GM21367 (cell line): ENCODE measurements around the gene SCN9A.
"Not testable (repeated sequence)": the region's sequence is repeated elsewhere in the genome, so short reads cannot be mapped to it uniquely, and the experiment has no call there.

Experiments used
- ATAC-seq: cut with Tn5 transposase; IDR thresholded peaks from one replicate; pipeline ENCODE4 v1.9.1; 2021; ENCODE audit not compliant: unreplicated experiment

Gene SCN9A

DNA sequence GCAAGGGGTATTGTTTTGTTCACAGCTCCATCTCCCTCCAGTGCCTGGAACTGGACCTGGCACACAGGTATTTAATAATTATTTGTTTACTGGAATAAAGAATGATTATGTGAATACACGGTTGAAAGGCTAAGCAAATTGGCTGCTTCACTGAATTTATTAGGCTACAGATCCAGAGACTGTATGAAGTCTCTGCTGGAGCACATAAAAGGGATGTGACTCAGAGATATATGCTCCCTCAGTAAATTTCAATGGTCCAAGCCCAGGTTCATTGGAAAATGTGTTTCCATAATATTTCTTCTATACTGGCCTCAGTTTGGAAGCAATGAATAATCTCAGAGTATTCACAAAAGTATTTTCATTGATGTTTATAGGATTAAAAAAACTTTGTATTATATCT, 126.4 kb downstream of the SCN9A start:
- no peak for ATAC-seq

DNA sequence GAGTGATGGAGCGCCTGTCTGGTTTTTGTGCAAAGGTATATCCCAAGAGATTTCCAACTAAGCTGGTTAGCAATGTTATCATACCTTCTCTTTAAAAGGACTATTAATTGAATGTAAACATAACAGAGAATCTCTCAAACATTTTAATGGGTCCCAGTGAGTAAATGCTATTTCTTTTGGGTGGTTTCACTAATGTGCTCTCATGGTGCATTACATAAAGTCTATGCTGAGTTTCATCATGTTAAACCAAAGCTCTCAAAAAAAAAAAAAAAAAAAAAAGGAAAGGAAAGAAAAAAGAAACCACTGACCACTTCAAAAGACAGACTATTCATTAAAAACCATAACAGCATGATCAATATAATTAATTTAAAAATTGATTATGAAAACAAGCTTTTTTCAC, 128.8 kb downstream of the SCN9A start:
- no peak for ATAC-seq

DNA sequence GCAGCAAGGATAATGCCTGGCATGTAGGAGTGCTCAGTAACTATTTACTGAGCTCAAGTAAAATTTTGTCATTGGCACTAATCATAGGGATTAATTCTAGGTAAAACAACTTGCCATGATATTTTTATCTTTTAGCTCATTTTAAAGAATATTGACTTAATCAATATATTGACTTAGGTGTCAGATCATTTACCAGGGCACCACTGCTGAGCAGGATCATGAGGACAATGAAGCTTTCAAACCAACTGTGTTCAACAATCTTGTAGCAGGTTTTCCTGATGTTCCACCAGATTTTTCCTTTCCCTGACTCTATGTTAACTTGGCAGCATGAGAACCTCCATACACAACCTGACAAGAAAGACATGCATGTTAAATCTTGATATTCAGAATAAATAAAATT, 133.4 kb downstream of the SCN9A start:
- ATAC-seq: no peak

DNA sequence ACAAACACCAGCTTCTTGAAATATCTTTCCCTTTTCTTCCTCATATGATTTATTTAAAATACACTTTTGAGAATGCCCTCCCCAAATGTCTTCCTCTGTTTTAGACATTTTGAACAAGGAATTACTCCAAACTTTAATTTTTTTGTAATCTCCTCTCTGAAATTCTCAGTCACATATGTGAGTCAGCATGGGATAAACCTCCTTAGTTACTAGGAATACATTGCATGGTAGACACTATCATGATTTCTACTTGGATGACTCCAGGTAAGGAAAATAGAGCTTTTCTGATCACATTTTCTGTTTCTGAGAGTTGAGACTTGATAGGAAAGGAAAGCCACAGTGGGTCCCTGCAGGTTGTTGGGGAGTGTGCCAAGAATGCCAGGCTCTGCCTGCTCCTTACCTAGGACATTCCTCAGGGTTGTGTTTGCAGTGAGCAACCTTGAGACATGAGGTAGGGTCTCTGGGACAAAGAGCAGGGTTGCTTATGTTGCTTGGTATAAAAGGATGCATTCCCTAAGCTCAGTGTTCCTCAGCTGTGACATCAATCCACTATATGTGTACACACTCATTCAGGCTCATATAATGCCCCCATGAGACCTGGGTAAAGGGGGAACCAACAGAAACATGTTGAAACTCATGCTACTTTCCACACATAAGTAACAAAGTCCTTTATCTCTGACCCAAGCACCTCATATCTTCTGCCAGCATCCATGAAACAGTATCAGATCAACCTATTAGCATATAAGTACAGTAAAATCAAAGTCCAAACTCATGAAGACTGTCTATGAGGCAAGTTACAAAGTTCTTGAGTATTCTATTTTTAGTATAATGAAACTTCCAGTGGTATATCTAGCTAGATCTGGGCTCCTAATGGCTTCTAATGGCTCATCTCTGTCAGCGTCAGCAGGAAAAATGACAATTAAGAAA, 135.1 kb downstream of the SCN9A start:
- no peak for ATAC-seq

DNA sequence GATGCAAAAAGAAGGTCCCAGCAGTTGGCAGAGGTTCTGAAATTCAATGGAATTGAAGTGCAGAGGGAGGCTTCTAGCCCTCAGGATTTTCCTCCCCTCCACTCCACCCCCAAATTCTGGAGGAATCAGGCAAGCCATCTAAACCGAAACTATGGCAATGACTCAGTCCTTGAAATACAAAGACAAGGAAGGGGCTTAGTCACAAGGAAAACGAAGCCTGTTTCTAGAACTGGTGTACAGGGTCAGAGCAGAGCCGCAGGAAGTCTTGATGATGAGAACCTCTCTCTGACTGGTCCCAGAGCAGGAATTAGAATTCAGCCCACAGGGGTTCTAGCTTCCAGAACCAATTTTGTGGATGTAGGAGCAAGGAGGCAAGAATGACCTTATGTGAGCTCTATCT, 136.2 kb downstream of the SCN9A start:
- ATAC-seq: no peak

DNA sequence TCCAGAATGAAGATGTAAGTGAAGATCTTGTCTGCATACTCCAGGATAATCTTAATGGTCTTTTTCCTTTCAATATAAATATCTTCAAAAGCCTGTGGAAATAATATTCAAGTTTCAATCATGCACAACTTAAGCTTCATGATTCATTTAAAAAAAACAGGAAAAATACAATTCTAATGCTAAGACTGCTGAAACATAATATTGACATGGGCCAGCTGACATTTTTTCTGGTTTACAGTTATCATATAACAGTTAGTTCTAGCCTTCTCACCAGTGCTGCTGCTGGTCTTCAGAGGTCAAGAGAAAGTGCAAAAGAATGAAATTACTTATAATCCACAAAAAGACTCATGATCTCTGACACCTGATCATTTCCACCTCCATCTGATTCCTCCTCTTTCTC, 137.6 kb downstream of the SCN9A start:
- ATAC-seq: no peak

DNA sequence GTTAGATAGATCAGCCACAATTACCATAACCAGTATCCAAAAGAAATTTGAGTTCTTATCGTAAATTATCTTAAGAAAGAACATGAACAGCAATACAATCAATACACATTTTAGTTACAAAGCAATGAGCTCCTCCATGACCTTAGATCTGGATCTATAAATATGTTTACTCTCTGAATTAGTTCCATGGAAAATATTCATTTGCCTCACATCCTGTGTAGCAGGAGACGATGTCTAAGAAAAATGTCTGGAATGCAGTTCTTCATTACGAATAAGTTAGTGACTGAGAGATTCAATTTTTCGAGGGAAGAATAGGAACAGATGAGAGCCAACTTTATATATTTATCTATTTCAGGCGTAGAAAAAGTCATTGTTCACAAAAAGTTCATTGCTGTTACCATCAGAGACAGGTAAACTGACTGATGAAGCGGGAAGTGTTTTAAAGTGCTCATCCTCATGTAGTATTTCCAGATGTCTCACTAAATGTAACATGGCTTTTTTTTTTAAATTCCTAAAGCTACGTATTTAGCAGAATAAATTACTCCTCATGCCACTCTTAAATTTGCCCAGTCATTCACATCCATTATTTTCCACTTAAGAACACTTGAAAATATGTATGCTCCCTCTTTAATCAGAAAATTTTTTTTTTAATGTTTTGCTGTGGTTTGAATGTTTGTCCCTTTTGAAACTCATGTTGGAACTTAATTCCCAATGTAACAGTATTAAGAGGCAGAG, 141.5 kb downstream of the SCN9A start:
- no peak for ATAC-seq

DNA sequence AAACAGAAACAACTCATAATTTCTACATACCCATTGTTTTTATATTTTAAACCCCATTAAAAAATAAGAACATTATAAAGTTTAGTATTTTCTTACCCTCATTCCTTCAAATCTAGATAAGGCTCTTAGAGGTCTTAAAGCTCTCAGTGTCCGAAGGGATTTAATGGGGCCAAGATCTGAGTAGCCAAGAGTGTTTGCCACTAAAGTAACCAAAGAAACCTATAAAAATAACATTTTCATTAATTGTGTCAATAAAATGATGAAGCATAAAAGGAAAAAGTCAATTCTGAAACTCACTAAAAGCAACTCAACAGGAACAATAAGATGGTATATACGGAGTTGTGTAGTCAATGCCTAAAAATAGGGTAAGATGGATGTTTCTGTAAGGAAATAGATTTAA, 142.5 kb downstream of the SCN9A start:
- no peak for ATAC-seq

DNA sequence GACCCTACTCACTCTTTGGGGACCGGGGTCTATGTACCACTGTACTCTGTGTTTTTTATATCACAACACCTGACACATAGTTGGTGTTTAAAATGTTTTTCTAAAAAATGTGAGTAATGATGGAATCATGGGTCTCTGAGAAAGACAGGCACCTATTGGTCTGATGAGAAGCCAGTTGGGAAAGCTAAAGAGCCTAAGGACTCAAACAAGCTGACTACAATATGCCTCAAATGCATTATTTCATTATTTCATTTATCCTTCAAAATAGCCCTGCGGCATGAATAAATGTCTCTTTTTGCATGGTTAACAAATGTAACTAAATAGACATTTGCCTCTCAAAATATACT, 145.0 kb downstream of the SCN9A start:
- no peak for ATAC-seq

DNA sequence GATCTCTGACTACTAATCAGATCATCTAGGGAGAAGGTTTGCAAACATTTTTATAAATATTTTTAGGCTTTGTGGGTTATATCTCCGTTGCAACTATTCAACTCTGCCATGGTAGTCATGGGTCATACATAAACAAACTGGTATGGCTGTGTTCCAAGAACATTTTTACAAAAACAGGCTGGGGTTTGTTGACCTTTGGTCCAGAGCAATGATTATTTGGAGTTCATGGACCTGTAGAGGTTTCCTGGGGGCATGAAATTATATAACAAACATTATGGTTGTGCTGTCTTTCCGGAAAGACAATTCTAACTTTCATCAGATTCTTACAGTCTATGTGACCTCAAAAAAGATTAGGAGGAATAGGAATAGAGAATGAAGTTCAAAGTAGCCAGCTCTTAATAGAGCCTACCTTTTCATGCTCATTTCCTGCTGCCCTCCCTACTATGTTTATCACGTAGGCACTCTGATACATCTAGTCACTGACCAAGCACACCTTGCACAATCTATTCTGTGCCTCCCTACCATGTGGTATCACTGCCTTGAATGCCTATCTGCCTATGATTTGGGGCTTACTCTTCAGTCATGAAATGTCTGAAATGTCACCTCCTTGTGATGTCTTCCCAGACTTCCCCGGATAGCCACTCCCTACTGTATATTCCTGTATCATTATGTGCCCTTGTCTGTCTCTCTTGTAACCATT, 145.6 kb downstream of the SCN9A start:
- ATAC-seq: no peak

DNA sequence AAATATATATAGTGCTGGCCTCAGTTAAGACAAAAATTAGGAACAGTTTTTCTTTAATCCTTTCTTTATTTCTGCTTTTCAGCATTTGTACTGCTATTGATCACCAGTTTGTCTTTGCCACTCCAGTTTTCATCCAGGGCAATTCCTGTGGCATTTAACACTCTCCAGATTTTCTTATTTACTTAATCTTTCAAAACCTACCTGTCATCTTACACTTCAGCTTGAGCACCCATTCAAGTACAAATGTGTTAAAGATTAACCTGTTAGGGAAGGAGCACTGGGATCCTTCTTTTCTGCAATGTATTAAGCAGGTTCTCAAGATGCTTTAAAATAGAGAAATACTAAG, 146.1 kb downstream of the SCN9A start:
- no peak for ATAC-seq

DNA sequence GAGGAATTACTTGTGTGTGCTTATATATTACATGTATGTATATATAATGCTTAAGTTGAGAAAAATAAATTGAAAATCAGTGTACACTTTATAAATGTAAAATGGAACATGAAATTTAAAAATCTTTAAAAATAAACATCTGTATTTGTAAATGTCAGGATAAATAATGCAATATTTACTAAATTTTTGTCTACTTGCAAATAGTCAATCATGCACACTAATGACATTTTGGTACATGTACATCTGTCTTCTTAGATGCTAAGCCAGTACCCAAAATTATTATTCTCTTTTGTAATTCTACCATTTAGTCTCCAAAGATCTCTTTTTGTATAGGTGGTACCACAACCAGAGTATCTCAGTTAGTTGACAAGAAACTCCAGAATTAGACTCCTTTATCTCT, 151.5 kb downstream of the SCN9A start:
- no peak for ATAC-seq

DNA sequence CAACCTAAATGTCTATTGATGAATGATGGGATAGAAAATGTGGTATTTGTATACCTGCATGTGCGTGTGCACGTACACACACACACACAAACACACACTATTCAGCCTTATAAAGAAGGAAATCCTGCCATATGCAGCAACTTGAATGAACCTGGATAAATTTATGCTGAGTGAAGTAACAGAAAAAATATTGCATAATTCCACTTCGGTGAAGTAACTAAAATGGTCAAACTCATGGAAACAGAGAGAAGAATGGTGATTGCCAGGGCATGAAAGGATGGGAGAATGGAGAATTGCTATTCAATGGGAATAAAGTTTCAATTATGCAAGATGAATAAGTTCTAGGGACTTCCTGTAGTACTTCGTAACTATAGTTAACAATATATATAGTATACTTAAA, 152.4 kb downstream of the SCN9A start:
- no peak for ATAC-seq

DNA sequence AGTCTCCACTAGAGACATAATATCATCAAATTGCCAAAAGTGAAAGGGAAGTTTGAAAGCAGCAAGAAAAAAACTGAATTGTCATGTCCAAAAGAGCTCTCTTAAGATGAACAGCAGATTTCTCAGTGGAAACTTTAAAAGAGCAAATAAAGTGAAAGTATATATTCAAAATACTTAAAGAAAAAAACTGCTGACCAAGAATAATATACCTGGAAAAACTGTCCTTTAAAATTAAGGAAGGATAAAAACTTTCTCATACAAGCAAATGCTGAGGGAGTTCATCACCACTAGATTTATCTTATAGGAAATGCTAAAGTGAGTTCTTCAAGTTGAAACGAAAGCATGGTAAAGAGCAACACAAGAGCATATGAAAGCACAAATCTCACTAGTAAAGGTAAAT, 164.7 kb downstream of the SCN9A start:
- ATAC-seq: no peak

DNA sequence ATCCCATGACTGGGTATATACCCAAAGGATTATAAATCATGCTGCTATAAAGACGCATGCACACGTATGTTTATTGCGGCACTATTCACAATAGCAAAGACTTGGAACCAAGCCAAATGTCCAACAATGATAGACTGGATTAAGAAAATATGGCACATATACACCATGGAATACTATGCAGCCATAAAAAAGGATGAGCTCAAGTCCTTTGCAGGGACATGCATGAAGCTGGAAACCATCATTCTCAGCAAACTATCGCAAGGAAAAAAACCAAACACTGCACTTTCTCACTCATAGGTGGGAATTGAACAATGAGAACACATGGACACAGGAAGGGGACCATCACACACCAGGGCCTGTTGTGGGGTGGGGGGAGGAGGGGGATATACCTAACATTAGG, 165.8 kb downstream of the SCN9A start:
- not testable (repeated sequence) for ATAC-seq

DNA sequence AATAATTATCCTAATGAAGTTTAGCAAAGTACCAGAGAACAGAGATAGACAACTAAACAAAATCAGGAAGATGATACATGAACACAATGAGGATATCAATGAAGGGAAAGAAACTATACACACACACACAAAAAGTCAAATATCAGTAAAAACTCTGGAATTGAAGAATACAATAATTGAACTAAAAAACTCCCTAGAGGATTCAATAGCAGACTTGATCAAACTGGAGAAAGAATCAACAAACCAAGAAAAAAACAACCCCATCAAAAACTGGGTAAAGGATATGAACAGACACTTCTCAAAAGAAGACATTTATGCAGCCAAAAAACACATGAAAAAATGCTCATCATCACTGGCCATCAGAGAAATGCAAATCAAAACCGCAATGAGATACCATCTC, 166.4 kb downstream of the SCN9A start:
- ATAC-seq: not testable (repeated sequence)

DNA sequence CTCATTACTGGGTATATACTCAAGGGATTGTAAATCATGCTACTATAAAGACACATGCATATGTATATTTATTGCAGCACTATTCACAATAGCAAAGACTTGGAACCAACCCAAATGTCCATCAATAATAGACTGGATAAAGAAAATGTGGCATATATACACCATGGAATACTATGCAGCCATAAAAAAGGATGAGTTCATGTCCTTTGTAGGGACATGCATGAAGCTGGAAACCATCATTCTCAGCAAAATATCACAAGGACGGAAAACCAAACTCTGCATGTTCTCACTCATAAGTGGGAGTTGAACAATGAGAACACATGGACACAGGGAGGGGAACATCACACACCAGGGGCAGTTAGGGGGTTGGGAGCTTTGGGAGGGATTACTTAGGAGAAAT, 169.6 kb downstream of the SCN9A start:
- not testable (repeated sequence) for ATAC-seq

DNA sequence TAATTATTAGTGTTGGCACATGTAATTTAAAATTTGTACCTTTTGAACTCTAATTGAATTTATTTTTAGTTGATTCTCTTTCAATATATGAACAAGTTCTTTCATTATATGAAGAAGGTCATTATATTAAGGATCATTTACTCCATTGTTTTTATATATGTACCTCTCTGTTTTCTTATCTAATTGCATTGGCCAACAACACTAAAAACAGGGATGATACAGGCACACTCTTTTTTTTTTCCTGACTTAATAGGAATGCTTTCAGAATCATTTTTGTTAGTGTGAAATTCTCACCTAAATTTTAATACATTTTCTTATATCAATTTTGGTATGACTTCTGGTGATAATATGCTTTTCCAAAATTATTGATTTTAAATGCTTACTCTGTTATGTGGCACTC, 173.0 kb downstream of the SCN9A start:
- ATAC-seq: no peak

DNA sequence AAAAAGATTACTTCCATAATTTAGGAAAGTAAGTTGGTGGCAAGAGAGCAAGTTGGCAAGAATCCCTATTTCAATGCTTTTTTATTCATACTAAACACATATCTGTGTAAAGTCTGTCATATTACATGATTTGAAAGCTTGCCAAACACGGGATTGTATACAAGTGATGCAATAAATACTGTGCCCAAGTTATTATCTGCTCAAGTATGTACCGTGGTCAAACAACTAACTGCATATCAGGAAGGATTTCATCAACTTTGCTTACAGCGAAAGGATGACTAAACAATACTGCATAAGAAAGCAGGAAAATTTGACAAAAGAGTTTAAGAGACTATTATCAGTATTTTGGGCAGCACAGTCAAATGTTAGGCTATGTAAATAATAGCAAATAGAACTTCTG, 178.3 kb downstream of the SCN9A start:
- no peak for ATAC-seq

DNA sequence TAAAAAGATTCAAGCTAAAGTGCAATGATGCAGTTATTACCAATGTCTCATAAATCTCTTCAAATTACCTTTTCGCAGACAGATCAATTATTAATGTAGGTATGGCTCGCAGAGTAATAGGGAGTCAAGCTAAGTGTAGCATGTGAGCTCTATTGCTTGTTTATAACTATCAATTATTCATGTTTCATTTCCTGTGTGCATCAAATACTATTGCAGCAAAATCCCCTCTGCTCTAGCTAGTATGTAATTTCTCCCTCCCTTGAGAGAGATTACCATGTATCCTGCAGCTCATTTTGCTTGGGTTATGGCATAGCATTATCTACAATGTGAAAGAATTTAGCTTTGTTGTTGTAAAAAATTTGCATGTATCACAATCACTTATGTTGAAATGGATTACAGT, 182.3 kb downstream of the SCN9A start:
- no peak for ATAC-seq

DNA sequence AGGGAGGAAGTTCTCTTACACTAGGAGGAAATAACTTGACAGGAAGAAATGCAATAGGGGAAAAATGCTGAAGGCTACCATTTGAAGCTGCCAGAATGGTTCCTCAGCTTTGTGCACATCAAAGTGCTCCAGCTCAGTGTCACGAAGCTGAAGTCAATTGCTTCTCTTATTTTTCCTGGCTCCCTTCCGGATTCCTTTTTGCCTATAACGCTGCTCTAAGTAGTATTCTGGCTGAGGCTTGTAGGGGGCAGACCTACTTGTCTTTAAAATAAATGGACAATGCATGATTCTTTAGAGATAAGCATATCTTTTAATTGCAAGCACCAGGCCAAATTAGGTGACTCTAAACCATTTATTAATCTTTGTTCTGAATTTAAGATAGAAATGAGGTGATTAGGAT, 187.7 kb downstream of the SCN9A start:
- no peak for ATAC-seq

DNA sequence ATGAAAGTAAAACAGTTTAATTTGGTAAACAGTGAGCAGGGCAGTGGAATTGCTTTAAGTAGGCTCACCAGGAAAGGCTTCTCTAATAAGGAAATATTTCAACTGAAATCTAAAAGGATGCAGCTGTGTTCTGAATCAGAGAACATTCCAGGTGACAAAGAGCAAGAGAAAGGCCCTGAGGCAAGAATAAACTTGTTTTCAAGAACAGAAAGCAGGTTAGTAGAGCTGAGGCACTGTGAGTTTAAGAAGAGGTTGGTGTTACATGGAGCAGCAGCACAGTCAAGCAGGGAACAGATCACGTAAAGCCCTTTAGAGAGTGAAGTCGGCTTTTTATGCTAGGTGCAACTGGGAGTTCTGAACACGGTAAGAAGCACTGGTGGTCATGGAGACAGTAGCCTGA, 191.0 kb downstream of the SCN9A start:
- no peak for ATAC-seq
